ENCODE data around the gene CEP44.

Gene CEP44

GRCh38 chr4:174281182-174281737 lies 2.5 kb upstream of the CEP44 start:
- TF ChIP-seq, protein P1, sequence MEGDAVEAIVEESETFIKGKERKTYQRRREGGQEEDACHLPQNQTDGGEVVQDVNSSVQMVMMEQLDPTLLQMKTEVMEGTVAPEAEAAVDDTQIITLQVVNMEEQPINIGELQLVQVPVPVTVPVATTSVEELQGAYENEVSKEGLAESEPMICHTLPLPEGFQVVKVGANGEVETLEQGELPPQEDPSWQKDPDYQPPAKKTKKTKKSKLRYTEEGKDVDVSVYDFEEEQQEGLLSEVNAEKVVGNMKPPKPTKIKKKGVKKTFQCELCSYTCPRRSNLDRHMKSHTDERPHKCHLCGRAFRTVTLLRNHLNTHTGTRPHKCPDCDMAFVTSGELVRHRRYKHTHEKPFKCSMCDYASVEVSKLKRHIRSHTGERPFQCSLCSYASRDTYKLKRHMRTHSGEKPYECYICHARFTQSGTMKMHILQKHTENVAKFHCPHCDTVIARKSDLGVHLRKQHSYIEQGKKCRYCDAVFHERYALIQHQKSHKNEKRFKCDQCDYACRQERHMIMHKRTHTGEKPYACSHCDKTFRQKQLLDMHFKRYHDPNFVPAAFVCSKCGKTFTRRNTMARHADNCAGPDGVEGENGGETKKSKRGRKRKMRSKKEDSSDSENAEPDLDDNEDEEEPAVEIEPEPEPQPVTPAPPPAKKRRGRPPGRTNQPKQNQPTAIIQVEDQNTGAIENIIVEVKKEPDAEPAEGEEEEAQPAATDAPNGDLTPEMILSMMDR (IDR thresholded peaks at IDR 0.05; ENCODE audit: poor library complexity, severe bottlenecking): no peak
- no peak overlapping the region for H3K4me3 ChIP-seq (ENCODE audit: severe bottlenecking)
- DNase-seq (ENCODE audit: low spot score) (no peak), ATAC-seq (ENCODE audit: low read depth) (no peak)
- peaks cover 10% of the 10 kb centered on the region for H3K4me1 ChIP-seq (ENCODE audit: insufficient read depth, poor library complexity, severe bottlenecking)
- H3K27me3 ChIP-seq (ENCODE audit: insufficient read depth, poor library complexity, severe bottlenecking): no peaks in the 10 kb centered on the region
- no peaks in the 10 kb centered on the region for H3K36me3 ChIP-seq (ENCODE audit: low read depth)
- no peak overlapping the region for H3K27ac ChIP-seq (ENCODE audit: poor library complexity, severe bottlenecking)
- no peaks in the 10 kb centered on the region for H3K9me3 ChIP-seq (ENCODE audit: severe bottlenecking)

DNA sequence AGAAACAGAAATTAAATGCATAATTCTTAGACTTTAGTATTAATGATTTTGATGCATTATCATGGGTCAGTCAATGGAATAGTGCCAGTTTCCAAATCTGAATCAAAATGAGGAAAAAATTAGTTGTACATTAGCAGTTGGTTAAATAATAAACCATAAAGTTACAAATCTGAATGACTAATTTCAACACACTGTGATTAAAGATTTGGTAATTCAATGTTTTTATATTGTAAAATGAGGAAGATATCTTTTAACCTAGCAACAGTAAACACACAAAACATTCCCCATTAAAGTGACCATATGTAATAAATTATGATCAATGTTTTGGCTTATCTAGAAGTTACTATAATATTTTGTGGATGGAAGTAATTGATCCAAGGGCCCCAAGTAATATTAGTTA lies 1.8 kb upstream of the CEP44 start:
- DNase-seq (ENCODE audit: low spot score): no peak
- Histone ChIP-seq H3K4me1 (ENCODE audit: insufficient read depth, poor library complexity, severe bottlenecking) (peaks cover 10% of the 10 kb centered on the region), H3K27me3 (ENCODE audit: insufficient read depth, poor library complexity, severe bottlenecking) (no peaks in the 10 kb centered on the region), H3K27ac (ENCODE audit: poor library complexity, severe bottlenecking) (no peak overlapping the region), H3K36me3 (ENCODE audit: low read depth) (no peaks in the 10 kb centered on the region), H3K9me3 (ENCODE audit: severe bottlenecking) (no peaks in the 10 kb centered on the region), H3K4me3 (ENCODE audit: severe bottlenecking) (peak overlapping the region; percentile 71)
- no peak for ATAC-seq (ENCODE audit: low read depth)
- TF ChIP-seq, protein P1 (IDR thresholded peaks at IDR 0.05; ENCODE audit: poor library complexity, severe bottlenecking): no peak

GRCh38 chr4:174282836-174283506 lies 740 bp upstream of the CEP44 start:
- Histone ChIP-seq H3K4me1 (ENCODE audit: insufficient read depth, poor library complexity, severe bottlenecking) (peaks cover 10% of the 10 kb centered on the region), H3K27me3 (ENCODE audit: insufficient read depth, poor library complexity, severe bottlenecking) (no peaks in the 10 kb centered on the region), H3K27ac (ENCODE audit: poor library complexity, severe bottlenecking) (peak overlapping the region; percentile 87), H3K36me3 (ENCODE audit: low read depth) (no peaks in the 10 kb centered on the region), H3K9me3 (ENCODE audit: severe bottlenecking) (no peaks in the 10 kb centered on the region), H3K4me3 (ENCODE audit: severe bottlenecking) (peak overlapping the region; percentile 71)
- TF ChIP-seq, protein P1 (IDR thresholded peaks at IDR 0.05; ENCODE audit: poor library complexity, severe bottlenecking): no peak
- DNase-seq (ENCODE audit: low spot score): peak; percentile 84
- ATAC-seq (ENCODE audit: low read depth): peak; percentile 93

DNA sequence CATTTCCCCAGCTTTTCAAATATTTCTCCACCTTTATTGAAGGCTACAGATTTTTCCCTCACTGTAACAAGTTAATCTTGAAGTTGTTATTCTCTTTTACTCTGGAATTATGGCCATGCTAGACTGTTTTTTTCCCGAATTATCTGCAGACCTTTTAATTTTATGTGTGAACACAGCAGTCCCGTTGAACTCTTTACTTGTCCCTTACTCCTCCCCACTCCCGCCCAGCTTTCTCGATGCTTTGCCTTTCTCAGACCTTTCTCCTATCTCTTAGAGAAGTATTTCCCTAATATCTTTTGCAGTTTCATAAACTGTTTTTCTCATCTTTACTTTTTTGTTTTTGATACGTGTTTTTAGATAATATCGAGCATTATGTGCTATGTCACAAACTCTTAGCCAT lies 776 bp downstream of the CEP44 start:
- Histone ChIP-seq H3K9me3 (ENCODE audit: severe bottlenecking) (no peaks in the 10 kb centered on the region), H3K4me3 (ENCODE audit: severe bottlenecking) (peak overlapping the region; percentile 71), H3K27ac (ENCODE audit: poor library complexity, severe bottlenecking) (peak overlapping the region; percentile 87), H3K27me3 (ENCODE audit: insufficient read depth, poor library complexity, severe bottlenecking) (no peaks in the 10 kb centered on the region), H3K4me1 (ENCODE audit: insufficient read depth, poor library complexity, severe bottlenecking) (peaks cover 6% of the 10 kb centered on the region), H3K36me3 (ENCODE audit: low read depth) (no peaks in the 10 kb centered on the region)
- DNase-seq (ENCODE audit: low spot score): no peak
- no peak for ATAC-seq (ENCODE audit: low read depth)
- TF ChIP-seq, protein P1 (IDR thresholded peaks at IDR 0.05; ENCODE audit: poor library complexity, severe bottlenecking): no peak

- DNase-seq (ENCODE audit: low spot score): no peak
- Histone ChIP-seq H3K36me3 (ENCODE audit: low read depth) (peaks cover 1% of the 10 kb centered on the region; the same call in 1 of the 2 replicates), H3K9me3 (ENCODE audit: severe bottlenecking) (no peaks in the 10 kb centered on the region), H3K4me1 (ENCODE audit: insufficient read depth, poor library complexity, severe bottlenecking) (peaks cover 4% of the 10 kb centered on the region), H3K27ac (ENCODE audit: poor library complexity, severe bottlenecking) (no peak overlapping the region), H3K27me3 (ENCODE audit: insufficient read depth, poor library complexity, severe bottlenecking) (no peaks in the 10 kb centered on the region), H3K4me3 (ENCODE audit: severe bottlenecking) (no peak overlapping the region)
- TF ChIP-seq, protein P1 (IDR thresholded peaks at IDR 0.05; ENCODE audit: poor library complexity, severe bottlenecking): no peak
- no peak for ATAC-seq (ENCODE audit: low read depth)
These were observed 3.2 kb downstream of the CEP44 start for GRCh38 chr4:174286870-174287269.

Measured in RWPE2 (cell line).